Caco-2 (cell line): ENCODE measurements around the gene CARD9. TPM values are rescaled to one million over a fixed set of nuclear protein-coding genes. Genes with fewer than 3 reads are reported as not detected.

Experiments used
- BruUV-seq: library from RNA; stranded (reverse); fragments of 400-500 nt; replicated peaks from 2 replicates; lab custom pipeline; 2021; lab: Mats Ljungman, UMichigan
- CTCF ChIA-PET: fragments of 300-600 bp; sonication (Branson Sonifier 250); formaldehyde crosslinking; loops from one replicate; lab custom pipeline; 2022; ENCODE audit warnings: antibody characterized with exemption; lab: Charles Lee
- POLR2A ChIA-PET: fragments of 300-600 bp; sonication (Branson Sonifier 250); formaldehyde crosslinking; loops from one replicate; lab custom pipeline; 2022; ENCODE audit warnings: antibody characterized with exemption; lab: Charles Lee
- DNase-seq, 2 experiments: peaks; one replicate each; pipeline versions ENCODE4 v3.0.0 to v3.0.0-alpha.2; 2020 to 2022
- H3K27me3 ChIP-seq: replicated peaks from 2 replicates; pipeline ENCODE4 v1.6.0; 2011; ENCODE audit warnings: low read length; ENCODE audit not compliant: control insufficient read depth, insufficient read depth
- H3K36me3 ChIP-seq: 2 replicates; pipeline ENCODE4 v1.5.1; 2011; ENCODE audit warnings: low read length; ENCODE audit not compliant: control insufficient read depth, insufficient read depth
- H3K4me1 ChIP-seq: fragments of 250-450 bp; sonication (Bioruptor Pico); 2 replicates; pipeline ENCODE4 v1.5.1; 2020; ENCODE audit warnings: mild to moderate bottlenecking
- H3K4me3 ChIP-seq: 2 replicates; pipeline ENCODE4 v1.5.1; 2011; ENCODE audit warnings: low read depth, mild to moderate bottlenecking, control low read depth, low read length
- H3K9me3 ChIP-seq: fragments of 250-450 bp; sonication (Bioruptor Pico); 2 replicates; pipeline ENCODE4 v1.5.1; 2020; ENCODE audit warnings: mild to moderate bottlenecking, moderate library complexity
- H3K27ac Mint-ChIP-seq: one replicate; pipeline ENCODE4 v1.8.0; 2022; ENCODE audit warnings: mixed read lengths; ENCODE audit not compliant: unreplicated experiment
- H3K27me3 Mint-ChIP-seq: one replicate; pipeline ENCODE4 v1.8.0; 2022; ENCODE audit warnings: mixed read lengths; ENCODE audit not compliant: insufficient read depth, unreplicated experiment
- H3K36me3 Mint-ChIP-seq: one replicate; pipeline ENCODE4 v1.8.0; 2022; ENCODE audit warnings: mild to moderate bottlenecking, mixed read lengths; ENCODE audit not compliant: insufficient read depth, unreplicated experiment
- H3K4me1 Mint-ChIP-seq: one replicate; pipeline ENCODE4 v1.8.0; 2022; ENCODE audit warnings: low read depth, mixed read lengths; ENCODE audit not compliant: unreplicated experiment
- H3K4me3 Mint-ChIP-seq: one replicate; pipeline ENCODE4 v1.8.0; 2022; ENCODE audit warnings: mild to moderate bottlenecking, moderate library complexity, mixed read lengths; ENCODE audit not compliant: unreplicated experiment
- H3K9me3 Mint-ChIP-seq: one replicate; pipeline ENCODE4 v1.8.0; 2022; ENCODE audit warnings: mixed read lengths; ENCODE audit not compliant: unreplicated experiment
- CTCF ChIP-seq, 2 experiments: fragments of 200-600 bp in 1 of 2; IDR thresholded peaks; 1 replicate in 1 of 2; 2 replicates in 1 of 2; pipeline versions ENCODE4 v1.5.1 to v1.8.0; 2011 to 2022; ENCODE audit warnings: antibody characterized with exemption in 1 of 2, control low read depth in 1 of 2, inconsistent platforms in 1 of 2, low read depth in 1 of 2, low read length in 1 of 2, mild to moderate bottlenecking in 1 of 2, moderate library complexity in 1 of 2; ENCODE audit not compliant: insufficient read depth in 1 of 2, severe bottlenecking in 1 of 2, unreplicated experiment in 1 of 2
- intact Hi-C: fragments of 100-400 bp; cut with micrococcal nuclease; formaldehyde crosslinking; loops from one replicate; pipeline ENCODE4 v1.10.0; 2022; ENCODE audit not compliant: unreplicated experiment
- total RNA-seq: library from RNA; stranded (reverse); gene quantifications from 2 replicates; pipeline ENCODE4 v1.2.3, GENCODE V29; 2022

CARD9 gene
- total RNA-seq, 1 experiment from 2014 or later, result 1.7 TPM

DNA sequence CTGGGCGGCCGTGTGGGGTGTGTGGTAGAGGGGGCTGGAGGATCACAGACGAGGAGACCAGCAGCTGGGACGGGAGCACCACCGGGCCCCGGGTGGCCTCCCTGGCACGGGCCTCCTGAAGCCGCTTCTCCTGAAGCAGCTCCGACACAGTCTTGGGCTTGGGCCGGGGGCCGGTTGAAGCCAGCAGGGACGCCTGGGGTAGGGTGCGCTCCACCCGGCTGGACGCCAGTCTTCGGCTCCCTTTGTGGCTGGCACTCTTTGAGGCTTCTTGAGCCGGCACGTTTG lies 5.5 kb upstream of the CARD9 start:
- TF ChIP-seq CTCF (IDR thresholded peaks at IDR 0.05; ENCODE audit: insufficient read depth in 1 of 2, low read depth in 1 of 2, low read length in 1 of 2, severe bottlenecking in 1 of 2, unreplicated experiment in 1 of 2), result no peak
- Mint-ChIP-seq H3K9me3 (no peaks in the 10 kb centered on the region), H3K4me3 (no peak overlapping the region), H3K27ac (no peak overlapping the region), H3K36me3 (peaks cover 28% of the 10 kb centered on the region), H3K27me3 (no peaks in the 10 kb centered on the region), H3K4me1 (no peaks in the 10 kb centered on the region)
- ChIA-PET CTCF (no interaction called here), POLR2A (no interaction called here)
- H3K4me3 ChIP-seq, result no peak overlapping the region
- H3K4me1 ChIP-seq, result no peaks in the 10 kb centered on the region
- no peaks in the 10 kb centered on the region for H3K27me3 ChIP-seq
- peaks cover 1% of the 10 kb centered on the region; the same call in 1 of the 2 replicates for H3K36me3 ChIP-seq
- intact Hi-C loops, result no loop called here
- no peaks in the 10 kb centered on the region for H3K9me3 ChIP-seq
- no TSS peak for BruUV-seq
- no peak for DNase-seq

DNA sequence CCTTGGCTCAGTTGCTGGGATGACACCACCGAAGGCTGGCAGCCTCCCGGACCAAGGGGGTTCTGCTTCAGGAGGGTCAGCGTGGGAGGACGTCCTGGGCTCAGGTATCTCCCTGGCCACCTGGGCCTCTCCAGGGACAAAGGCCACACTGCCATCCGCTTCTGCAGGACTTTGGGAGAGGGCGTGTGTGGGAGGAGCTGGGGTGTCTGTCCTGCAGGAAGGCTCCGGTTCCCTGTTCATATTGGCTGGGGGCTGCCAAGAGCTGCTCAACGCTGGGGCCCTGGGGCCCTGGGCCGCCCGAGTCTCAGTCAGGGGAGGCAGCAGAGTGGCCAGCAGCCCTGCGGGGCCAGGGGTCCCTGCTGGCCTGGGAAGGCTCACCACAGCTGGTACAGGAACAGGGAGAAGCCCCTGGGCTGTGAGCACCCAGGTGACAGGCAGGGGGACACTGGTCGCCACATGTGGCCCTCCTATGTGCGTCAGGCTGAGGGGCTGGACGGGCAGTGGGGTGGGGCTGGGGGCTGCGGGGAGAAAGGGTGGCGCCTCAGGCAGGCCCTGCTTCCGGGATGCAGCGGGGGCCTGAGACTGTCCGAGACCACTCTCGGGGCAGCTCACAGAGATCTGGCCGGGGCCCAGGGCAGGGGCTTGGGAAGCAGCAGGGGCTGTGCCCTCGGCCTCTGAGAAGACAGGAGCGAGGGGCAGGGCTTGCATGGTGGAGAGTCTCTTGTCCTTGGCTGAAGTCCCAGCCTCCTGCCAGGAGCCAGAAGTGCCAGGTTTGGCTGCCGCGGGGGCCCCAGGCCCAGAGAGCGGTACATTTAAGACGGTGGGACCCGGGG lies 4.9 kb upstream of the CARD9 start:
- Histone ChIP-seq H3K9me3 (no peaks in the 10 kb centered on the region), H3K4me1 (peaks cover 5% of the 10 kb centered on the region), H3K27me3 (no peaks in the 10 kb centered on the region), H3K4me3 (no peak overlapping the region), H3K36me3 (peaks cover 1% of the 10 kb centered on the region; the same call in 1 of the 2 replicates)
- Mint-ChIP-seq H3K27me3 (no peaks in the 10 kb centered on the region), H3K4me3 (no peak overlapping the region), H3K4me1 (no peaks in the 10 kb centered on the region), H3K36me3 (peaks cover 28% of the 10 kb centered on the region), H3K9me3 (no peaks in the 10 kb centered on the region), H3K27ac (no peak overlapping the region)
- ChIA-PET CTCF (no interaction called here), POLR2A (no interaction called here)
- TF ChIP-seq CTCF (IDR thresholded peaks at IDR 0.05; ENCODE audit: insufficient read depth in 1 of 2, low read depth in 1 of 2, low read length in 1 of 2, severe bottlenecking in 1 of 2, unreplicated experiment in 1 of 2), result no peak
- no peak for DNase-seq
- intact Hi-C loops, result no loop called here
- no TSS peak for BruUV-seq

- no peaks in the 10 kb centered on the region for H3K27me3 Mint-ChIP-seq
- POLR2A ChIA-PET, result no interaction called here
- peaks cover 1% of the 10 kb centered on the region; the same call in 1 of the 2 replicates for H3K36me3 ChIP-seq
- H3K27ac Mint-ChIP-seq, result no peak overlapping the region
- no TSS peak for BruUV-seq
- CTCF ChIA-PET, result no interaction called here
- peaks cover 6% of the 10 kb centered on the region for H3K4me1 Mint-ChIP-seq
- no peak for DNase-seq
- peaks cover 14% of the 10 kb centered on the region for H3K4me1 ChIP-seq
- H3K4me3 Mint-ChIP-seq, result no peak overlapping the region
- intact Hi-C loops, result no loop called here
- H3K36me3 Mint-ChIP-seq, result peaks cover 34% of the 10 kb centered on the region
- H3K4me3 ChIP-seq, result no peak overlapping the region
- H3K9me3 Mint-ChIP-seq, result no peaks in the 10 kb centered on the region
- H3K27me3 ChIP-seq, result no peaks in the 10 kb centered on the region
- no peaks in the 10 kb centered on the region for H3K9me3 ChIP-seq
- TF ChIP-seq CTCF (IDR thresholded peaks at IDR 0.05; ENCODE audit: insufficient read depth in 1 of 2, low read depth in 1 of 2, low read length in 1 of 2, severe bottlenecking in 1 of 2, unreplicated experiment in 1 of 2), result no peak
These were observed 4.1 kb upstream of the CARD9 start for GRCh38 chr9:136377341-136378169.
